Trophoblast cell (in vitro differentiated cells and primary cell): ENCODE measurements around the gene NDUFS5.

Source experiments
- DNase-seq, 2 donors: peaks; one replicate each; pipeline ENCODE4 v3.0.0-alpha.2; 2016
- H2AFZ ChIP-seq: 2 replicates; pipeline ENCODE4 v1.6.1; 2013; ENCODE audit warnings: low read length, moderate library complexity, mild to moderate bottlenecking; ENCODE audit not compliant: insufficient read depth, poor library complexity
- H2AK5ac ChIP-seq: 2 replicates; pipeline ENCODE4 v1.6.1; 2013; ENCODE audit warnings: mild to moderate bottlenecking, low read length
- H2BK120ac ChIP-seq: 2 replicates; pipeline ENCODE4 v1.6.1; 2013; ENCODE audit warnings: low read length, mild to moderate bottlenecking, moderate library complexity; ENCODE audit not compliant: insufficient read depth, poor library complexity
- H2BK12ac ChIP-seq: 2 replicates; pipeline ENCODE4 v1.6.1; 2013; ENCODE audit warnings: mild to moderate bottlenecking, low read length, moderate library complexity
- H2BK5ac ChIP-seq: 2 replicates; pipeline ENCODE4 v1.6.1; 2013; ENCODE audit warnings: low read length, low read depth, moderate library complexity, mild to moderate bottlenecking; ENCODE audit not compliant: poor library complexity
- H3K14ac ChIP-seq: 2 replicates; pipeline ENCODE4 v1.6.1; 2013; ENCODE audit warnings: mild to moderate bottlenecking, low read length
- H3K18ac ChIP-seq: 2 replicates; pipeline ENCODE4 v1.6.1; 2013; ENCODE audit warnings: mild to moderate bottlenecking, low read length
- H3K23ac ChIP-seq: 2 replicates; pipeline ENCODE4 v1.6.1; 2013; ENCODE audit warnings: low read length
- H3K27ac ChIP-seq: 2 replicates; pipeline ENCODE4 v1.5.1; 2013; ENCODE audit warnings: low read depth, mild to moderate bottlenecking, inconsistent platforms, low read length, moderate library complexity
- H3K27me3 ChIP-seq: 2 replicates; pipeline ENCODE4 v1.6.1; 2013; ENCODE audit warnings: inconsistent platforms, mild to moderate bottlenecking, low read length, moderate library complexity; ENCODE audit not compliant: insufficient read depth
- H3K36me3 ChIP-seq, 2 experiments: 1 replicate in 1 of 2; 2 replicates in 1 of 2; pipeline ENCODE4 v1.6.1; 2013; ENCODE audit warnings: low read length in 2 of 2, mild to moderate bottlenecking in 2 of 2, moderate library complexity in 1 of 2; ENCODE audit not compliant: insufficient read depth in 2 of 2, control insufficient read depth in 1 of 2
- H3K4ac ChIP-seq: 2 replicates; pipeline ENCODE4 v1.6.1; 2013; ENCODE audit warnings: low read depth, mild to moderate bottlenecking, low read length, moderate library complexity
- H3K4me1 ChIP-seq, 2 experiments: 1 replicate in 1 of 2; 2 replicates in 1 of 2; pipeline ENCODE4 v1.6.1; 2013; ENCODE audit warnings: low read length in 2 of 2, mild to moderate bottlenecking in 2 of 2, moderate library complexity in 1 of 2; ENCODE audit not compliant: insufficient read depth in 2 of 2, control insufficient read depth in 1 of 2
- H3K4me2 ChIP-seq: 2 replicates; pipeline ENCODE4 v1.6.1; 2013; ENCODE audit warnings: inconsistent platforms, mild to moderate bottlenecking, low read length, moderate library complexity
- H3K4me3 ChIP-seq: 2 replicates; pipeline ENCODE4 v1.5.1; 2013; ENCODE audit warnings: mild to moderate bottlenecking, low read depth, low read length, inconsistent platforms
- H3K79me1 ChIP-seq: one replicate; pipeline ENCODE4 v1.6.1; 2013; ENCODE audit warnings: low read length
- H3K79me2 ChIP-seq: 2 replicates; pipeline ENCODE4 v1.6.1; 2013; ENCODE audit warnings: low read length, mild to moderate bottlenecking; ENCODE audit not compliant: control insufficient read depth, insufficient read depth, poor library complexity
- H3K9ac ChIP-seq: 2 replicates; pipeline ENCODE4 v1.6.1; 2013; ENCODE audit warnings: mild to moderate bottlenecking, low read length
- H3K9me3 ChIP-seq: 2 replicates; pipeline ENCODE4 v1.6.1; 2013; ENCODE audit warnings: low read depth, mild to moderate bottlenecking, control low read depth, inconsistent platforms, low read length; ENCODE audit not compliant: insufficient read depth
- H4K12ac ChIP-seq: 2 replicates; pipeline ENCODE4 v1.6.1; 2013; ENCODE audit warnings: low read depth, mild to moderate bottlenecking, low read length, moderate library complexity
- H4K8ac ChIP-seq: 2 replicates; pipeline ENCODE4 v1.6.1; 2013; ENCODE audit warnings: low read depth, mild to moderate bottlenecking, low read length, moderate library complexity
- H4K91ac ChIP-seq: one replicate; pipeline ENCODE4 v1.6.1; 2013; ENCODE audit warnings: low read depth, mild to moderate bottlenecking, low read length, moderate library complexity
- WGBS: extraction: QIAGEN DNeasy Blood & Tissue Kit; methylation state at CpG from one replicate; pipeline ENCODE4 v1.1.7; 2013; ENCODE audit warnings: missing lambda C conversion rate; ENCODE audit not compliant: insufficient read length, insufficient coverage; ENCODE audit errors: extremely low coverage; 5-methylcytosine and 5-hydroxymethylcytosine counted together

NDUFS5 gene

DNA sequence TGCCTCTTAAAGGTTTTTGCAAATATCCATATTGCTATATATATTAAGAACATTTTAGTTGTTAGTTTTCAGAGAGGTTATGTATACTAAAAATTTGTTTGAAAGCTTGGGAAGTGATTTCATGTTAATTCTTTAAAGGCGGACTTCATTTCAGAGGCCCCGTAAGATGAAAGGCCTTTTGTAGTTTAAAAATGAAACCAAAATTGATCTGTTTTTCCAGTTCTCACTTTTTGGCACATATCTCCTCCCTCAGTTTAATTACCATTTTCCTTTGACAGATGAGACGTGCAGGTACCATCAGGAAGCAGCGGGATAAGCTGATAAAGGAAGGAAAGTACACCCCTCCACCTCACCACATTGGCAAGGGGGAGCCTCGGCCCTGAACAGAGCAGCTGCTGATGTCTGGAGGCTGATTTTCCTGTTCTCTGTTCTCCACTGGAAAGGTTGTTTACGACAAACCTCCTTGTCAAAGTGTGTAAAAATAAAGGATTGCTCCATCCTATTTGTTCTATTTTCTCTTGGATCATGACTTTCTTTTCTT, 8.0 kb downstream of the NDUFS5 start:
- no peak overlapping the region for H3K9ac ChIP-seq
- H3K23ac ChIP-seq, result no peak overlapping the region
- H3K79me2 ChIP-seq, result no peaks in the 10 kb centered on the region
- no peak overlapping the region for H4K8ac ChIP-seq
- peaks cover 46% of the 10 kb centered on the region in 2 experiments for H3K36me3 ChIP-seq
- H2BK120ac ChIP-seq, result no peak overlapping the region
- no peak overlapping the region for H2AK5ac ChIP-seq
- no peaks in the 10 kb centered on the region for H3K4me1 ChIP-seq
- H3K4ac ChIP-seq, result no peak overlapping the region
- no peak overlapping the region for H3K18ac ChIP-seq
- no peaks in the 10 kb centered on the region for H3K79me1 ChIP-seq
- no peak overlapping the region for H3K27ac ChIP-seq
- no peak overlapping the region for H3K4me3 ChIP-seq
- H4K91ac ChIP-seq, result no peak overlapping the region
- H2BK5ac ChIP-seq, result no peak overlapping the region
- no CpG with 5 or more reads among the region's 6 CpGs for WGBS
- DNase-seq, result no peak
- no peaks in the 10 kb centered on the region for H3K27me3 ChIP-seq
- H3K9me3 ChIP-seq, result no peaks in the 10 kb centered on the region
- H4K12ac ChIP-seq, result no peak overlapping the region
- no peak overlapping the region for H2BK12ac ChIP-seq
- no peak overlapping the region for H3K14ac ChIP-seq
- no peak overlapping the region for H3K4me2 ChIP-seq
- no peak overlapping the region for H2AFZ ChIP-seq

GRCh38 chr1:39036678-39037077, 10.5 kb downstream of the NDUFS5 start:
- Histone ChIP-seq H3K79me1 (no peaks in the 10 kb centered on the region), H3K4ac (no peak overlapping the region), H3K27me3 (no peaks in the 10 kb centered on the region), H3K79me2 (no peaks in the 10 kb centered on the region), H3K36me3 (peaks cover 32% of the 10 kb centered on the region in 2 experiments), H3K9ac (no peak overlapping the region), H2BK120ac (no peak overlapping the region), H3K23ac (no peak overlapping the region), H2AFZ (no peak overlapping the region), H3K9me3 (no peaks in the 10 kb centered on the region), H4K91ac (no peak overlapping the region), H3K14ac (no peak overlapping the region), H3K4me1 (no peaks in the 10 kb centered on the region), H3K18ac (no peak overlapping the region), H3K4me3 (no peak overlapping the region), H4K12ac (no peak overlapping the region), H2AK5ac (no peak overlapping the region), H4K8ac (no peak overlapping the region), H2BK12ac (no peak overlapping the region), H3K4me2 (no peak overlapping the region), H3K27ac (no peak overlapping the region), H2BK5ac (no peak overlapping the region)
- DNase-seq, result no peak
- no CpG with 5 or more reads among the region's 5 CpGs for WGBS

DNA sequence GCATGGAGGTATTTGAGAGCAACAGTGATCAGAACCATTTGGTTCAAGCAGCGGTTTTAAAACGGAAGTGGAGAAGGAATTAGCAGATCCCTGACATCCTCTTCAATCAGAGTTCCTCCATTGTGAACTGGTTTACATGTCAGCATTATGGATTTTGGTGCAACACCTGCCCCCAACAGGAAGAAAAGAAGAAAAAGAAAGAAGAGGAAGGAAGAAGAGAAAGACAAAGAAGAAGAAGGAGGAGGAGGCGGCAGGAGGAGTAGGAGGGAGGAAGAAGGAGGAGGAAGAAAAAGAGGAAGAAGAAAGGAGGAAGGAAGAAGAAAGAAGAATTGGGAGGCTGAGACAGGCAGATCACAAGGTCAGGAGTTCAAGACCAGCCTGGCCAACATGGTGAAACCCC, 17.4 kb downstream of the NDUFS5 start:
- H2BK5ac ChIP-seq, result no peak overlapping the region
- H4K91ac ChIP-seq, result no peak overlapping the region

GRCh38 chr1:39044762-39045161, 18.6 kb downstream of the NDUFS5 start:
- H3K23ac ChIP-seq, result no peak overlapping the region
- no peak overlapping the region for H3K14ac ChIP-seq
- H4K91ac ChIP-seq, result no peak overlapping the region
- H2AK5ac ChIP-seq, result no peak overlapping the region
- no peak overlapping the region for H2BK12ac ChIP-seq
- H4K8ac ChIP-seq, result no peak overlapping the region
- peaks cover 2% of the 10 kb centered on the region for H3K79me1 ChIP-seq
- DNase-seq, result no peak
- no peak overlapping the region for H3K4ac ChIP-seq
- H2AFZ ChIP-seq, result no peak overlapping the region
- peaks cover 13 to 14% of the 10 kb centered on the region in 2 experiments for H3K4me1 ChIP-seq
- no peak overlapping the region for H3K4me2 ChIP-seq
- H3K27ac ChIP-seq, result no peak overlapping the region
- no peak overlapping the region for H3K18ac ChIP-seq
- WGBS, result no CpG with 5 or more reads among the region's 1 CpG
- peaks cover 2% of the 10 kb centered on the region in 2 experiments for H3K36me3 ChIP-seq
- H3K4me3 ChIP-seq, result no peak overlapping the region
- H2BK5ac ChIP-seq, result no peak overlapping the region
- H2BK120ac ChIP-seq, result no peak overlapping the region
- H3K9ac ChIP-seq, result no peak overlapping the region
- no peaks in the 10 kb centered on the region for H3K9me3 ChIP-seq
- no peak overlapping the region for H4K12ac ChIP-seq
- no peaks in the 10 kb centered on the region for H3K27me3 ChIP-seq
- no peaks in the 10 kb centered on the region for H3K79me2 ChIP-seq

More for the DNA sequence above, 17.4 kb downstream of the NDUFS5 start:
- H3K23ac ChIP-seq, result no peak overlapping the region
- H3K4me2 ChIP-seq, result no peak overlapping the region
- H3K9me3 ChIP-seq, result no peaks in the 10 kb centered on the region
- H3K79me2 ChIP-seq, result no peaks in the 10 kb centered on the region
- H2AK5ac ChIP-seq, result no peak overlapping the region
- no peaks in the 10 kb centered on the region for H3K27me3 ChIP-seq
- no peak overlapping the region for H3K14ac ChIP-seq
- H3K79me1 ChIP-seq, result peaks cover 2% of the 10 kb centered on the region
- H4K12ac ChIP-seq, result no peak overlapping the region
- H3K27ac ChIP-seq, result no peak overlapping the region
- H3K36me3 ChIP-seq, result peaks cover 2% of the 10 kb centered on the region in 2 experiments
- no peak overlapping the region for H2AFZ ChIP-seq
- no peak overlapping the region for H3K4ac ChIP-seq
- H3K18ac ChIP-seq, result no peak overlapping the region
- WGBS, result 67% methylated on average over 1 of the region's 3 CpGs
- no peak overlapping the region for H3K4me3 ChIP-seq
- no peak for DNase-seq
- no peak overlapping the region for H2BK12ac ChIP-seq
- peaks cover 13 to 14% of the 10 kb centered on the region in 2 experiments for H3K4me1 ChIP-seq
- no peak overlapping the region for H4K8ac ChIP-seq
- no peak overlapping the region for H3K9ac ChIP-seq
- no peak overlapping the region for H2BK120ac ChIP-seq
